B cell (primary cell): Measurements from ENCODE around the gene FHIT.

Experiments used
- CTCF ChIP-seq: fragments of 200-600 bp; IDR thresholded peaks from one replicate; pipeline ENCODE4 v1.8.0; 2022; ENCODE audit warnings: antibody characterized with exemption, mild to moderate bottlenecking
- EZH2 ChIP-seq: IDR thresholded peaks from 2 replicates; pipeline ENCODE4 v1.6.1; 2012; ENCODE audit warnings: borderline replicate concordance, low read depth, mild to moderate bottlenecking, moderate library complexity, low read length; ENCODE audit not compliant: insufficient read depth, poor library complexity, severe bottlenecking

- no peak for TF ChIP-seq CTCF
- TF ChIP-seq EZH2: no peak
Observed at GRCh38 chr3:60582288-60582687, 669.0 kb downstream of the FHIT start.
